Stimulated activated CD8-positive, alpha-beta memory T cell treated with anti-CD3 and anti-CD28 coated beads, Interleukin-4, amount 100 ng/mL, for 1 hour (primary cell): ENCODE data around the gene KCNJ6.

Experiments
- DNase-seq, 2 donors: peaks; one replicate each; pipeline ENCODE4 v3.0.0-alpha.2; 2020; ENCODE audit warnings: low read depth in 2 of 2, low spot score in 1 of 2

Gene KCNJ6

DNA sequence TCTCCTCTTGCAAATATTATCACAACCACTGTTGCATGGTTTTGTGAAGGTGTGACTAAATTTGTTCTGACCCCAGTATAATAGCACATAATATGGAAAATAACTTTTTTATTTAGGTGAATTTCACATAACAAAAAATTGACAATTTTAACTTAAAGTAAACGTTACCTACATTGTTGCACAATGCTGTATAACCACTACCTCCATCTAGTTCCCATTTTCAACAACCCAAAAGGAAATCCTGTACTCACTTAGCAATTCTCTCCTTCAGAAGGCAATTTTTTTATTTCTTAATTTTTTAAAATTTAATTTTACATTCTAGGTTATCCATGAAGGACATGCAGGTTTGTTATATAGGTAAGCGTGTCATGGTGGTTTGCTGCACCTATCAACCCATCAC, 95.2 kb downstream of the KCNJ6 start:
- no peak for DNase-seq

DNA sequence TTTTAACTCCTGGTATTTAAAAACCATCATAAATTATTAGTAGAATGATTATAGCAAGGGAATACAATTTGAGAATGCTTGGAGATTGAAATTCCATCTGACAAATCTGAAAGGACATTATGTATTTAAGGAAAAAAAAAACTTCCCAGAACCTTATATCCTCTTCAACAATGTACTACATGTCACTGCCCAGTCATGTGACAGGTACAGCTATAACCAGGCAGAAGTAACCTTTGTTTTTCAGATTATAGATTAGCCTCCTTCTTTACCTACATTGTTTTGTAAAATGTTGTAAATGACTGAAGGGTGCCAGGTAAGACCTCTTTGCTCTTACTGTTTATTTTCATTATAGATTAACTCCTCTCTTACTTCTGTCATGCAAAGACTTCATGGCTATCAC, 96.9 kb downstream of the KCNJ6 start:
- no peak for DNase-seq

DNA sequence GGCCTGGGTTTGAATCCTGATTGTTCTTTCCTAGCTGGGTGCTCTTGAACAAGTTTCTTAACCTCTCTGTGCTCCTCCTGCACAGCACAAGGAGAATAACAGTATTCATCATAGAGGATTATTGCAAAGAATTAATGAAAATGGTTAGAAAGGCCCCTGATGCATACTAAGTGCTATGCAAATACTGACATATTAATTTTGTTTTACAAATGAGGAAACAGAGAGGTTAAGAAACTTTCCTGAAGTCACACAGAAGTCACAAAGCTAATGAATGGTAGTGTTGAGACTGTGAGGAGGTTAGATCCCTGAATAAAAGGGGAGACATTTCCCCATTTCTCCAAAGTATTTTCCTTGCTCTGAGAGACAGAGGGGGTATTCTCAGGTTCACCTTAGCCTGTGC, 99.0 kb downstream of the KCNJ6 start:
- no peak for DNase-seq

DNA sequence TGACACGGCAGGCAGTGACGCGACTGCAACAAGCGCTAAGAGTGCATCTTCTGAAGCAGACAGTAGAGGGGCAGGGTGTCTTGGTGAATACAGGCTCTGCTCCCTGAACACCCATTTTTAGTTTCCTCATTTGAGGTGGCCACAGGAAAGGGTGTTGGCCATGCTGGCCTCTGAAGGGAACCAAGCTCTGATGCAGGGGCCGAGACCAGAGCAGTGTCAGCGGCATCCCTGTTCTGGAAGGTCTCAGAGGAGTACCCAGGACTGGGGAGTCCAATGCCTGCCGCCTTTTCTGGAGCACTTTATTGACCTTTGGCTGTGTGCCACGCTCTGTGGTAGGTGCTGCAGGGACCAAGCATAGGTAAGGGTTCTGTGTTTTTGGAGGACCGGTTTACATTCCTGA, 100.4 kb downstream of the KCNJ6 start:
- DNase-seq: no peak

DNA sequence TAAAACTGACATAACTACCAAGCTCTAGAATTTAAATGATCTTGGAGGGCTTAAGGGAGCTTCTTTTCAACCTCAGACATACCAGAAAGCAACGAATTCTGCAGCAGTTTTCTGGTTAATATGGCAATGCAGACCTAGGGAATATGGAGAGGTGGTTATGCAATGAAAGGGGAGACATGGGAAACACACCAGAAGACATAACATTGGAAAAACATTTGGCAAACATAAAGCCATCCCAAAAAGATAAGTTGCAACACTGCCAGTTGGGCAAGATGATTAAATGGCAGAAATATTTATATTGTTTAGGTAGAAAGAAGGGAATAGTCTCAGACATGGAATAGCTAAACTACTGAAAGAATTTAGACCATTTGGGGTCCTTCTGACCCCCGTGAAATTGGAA, 104.5 kb downstream of the KCNJ6 start:
- DNase-seq: no peak

DNA sequence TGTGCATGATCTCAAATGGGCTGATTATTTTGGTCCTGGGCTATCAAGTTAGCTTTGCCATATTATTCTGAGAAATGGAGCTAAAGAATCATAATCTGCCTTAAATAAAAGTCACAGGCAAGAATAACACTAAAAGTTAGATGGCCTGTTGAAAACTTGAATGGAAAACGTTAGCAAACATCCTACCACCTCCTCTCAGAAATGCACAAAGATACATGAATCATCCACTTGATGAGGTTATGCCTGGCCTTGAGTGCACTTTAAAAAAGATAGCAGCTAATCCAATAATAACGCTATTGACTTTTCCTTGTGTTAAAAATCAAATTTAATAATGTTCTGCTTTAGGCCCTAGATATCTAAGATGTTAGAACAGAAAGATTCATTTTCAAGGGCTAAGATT, 108.0 kb downstream of the KCNJ6 start:
- no peak for DNase-seq

DNA sequence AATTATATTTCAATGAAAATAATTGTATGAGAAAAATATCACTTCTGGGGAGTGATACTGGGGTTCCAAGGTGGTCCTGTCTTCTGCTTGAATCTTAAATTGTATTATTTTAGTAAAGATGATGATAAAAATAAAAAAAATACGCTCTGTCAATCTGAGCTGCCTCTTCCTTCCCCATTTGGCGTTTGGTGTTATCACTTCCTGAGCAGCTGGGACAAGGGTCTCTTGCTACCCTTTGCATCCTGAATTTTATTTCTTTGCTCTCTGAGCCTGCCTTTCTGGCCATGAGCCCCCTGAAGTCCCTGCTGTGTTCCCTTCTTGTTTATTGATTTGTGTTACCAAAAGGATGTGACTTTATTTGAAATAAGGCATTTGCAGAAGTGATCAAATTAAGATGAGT, 111.0 kb downstream of the KCNJ6 start:
- no peak for DNase-seq

DNA sequence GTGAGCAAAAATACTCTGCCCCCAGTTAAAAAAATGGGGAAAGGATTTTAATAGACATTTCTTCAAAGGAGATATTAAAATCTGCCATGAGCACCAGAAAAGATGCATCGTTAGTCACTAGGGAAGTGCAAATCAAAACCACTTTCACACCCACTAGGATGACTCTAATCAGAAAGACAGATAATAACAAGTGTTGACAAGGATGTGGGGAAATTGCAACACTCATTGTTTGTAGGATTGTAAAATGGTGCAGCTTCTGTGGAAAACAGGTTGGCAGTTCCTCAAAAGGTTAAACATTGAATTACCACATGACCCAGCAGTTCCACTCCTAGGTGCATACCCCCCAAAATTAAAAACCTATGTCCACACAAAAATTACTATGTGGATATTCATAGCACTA, 112.3 kb downstream of the KCNJ6 start:
- DNase-seq: no peak

DNA sequence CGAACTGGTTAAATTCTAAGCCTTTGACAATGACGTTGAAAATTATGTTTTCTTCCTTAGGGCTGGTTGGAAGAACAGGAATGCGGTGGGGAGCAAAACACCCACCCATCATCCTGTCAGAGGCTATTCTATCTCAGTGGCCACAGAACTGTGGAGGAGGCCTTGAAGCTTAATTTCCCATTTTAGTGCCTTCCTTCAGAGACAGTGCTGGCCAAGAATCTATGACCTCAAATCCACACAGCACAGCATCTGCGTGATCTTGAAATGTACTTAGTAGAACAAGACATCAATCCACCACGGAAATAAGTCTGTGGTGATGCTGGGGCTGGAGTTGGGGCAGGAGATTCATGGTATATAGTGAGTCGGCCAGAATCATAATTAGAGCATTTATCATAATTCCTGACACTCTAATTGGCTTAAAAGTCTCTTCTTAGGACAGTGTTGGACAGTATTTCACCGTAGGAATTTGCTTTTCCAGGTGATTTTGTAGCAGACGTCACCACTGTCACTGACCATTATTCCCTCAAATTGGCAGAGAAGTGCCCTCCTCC, 113.1 kb downstream of the KCNJ6 start:
- DNase-seq: no peak

DNA sequence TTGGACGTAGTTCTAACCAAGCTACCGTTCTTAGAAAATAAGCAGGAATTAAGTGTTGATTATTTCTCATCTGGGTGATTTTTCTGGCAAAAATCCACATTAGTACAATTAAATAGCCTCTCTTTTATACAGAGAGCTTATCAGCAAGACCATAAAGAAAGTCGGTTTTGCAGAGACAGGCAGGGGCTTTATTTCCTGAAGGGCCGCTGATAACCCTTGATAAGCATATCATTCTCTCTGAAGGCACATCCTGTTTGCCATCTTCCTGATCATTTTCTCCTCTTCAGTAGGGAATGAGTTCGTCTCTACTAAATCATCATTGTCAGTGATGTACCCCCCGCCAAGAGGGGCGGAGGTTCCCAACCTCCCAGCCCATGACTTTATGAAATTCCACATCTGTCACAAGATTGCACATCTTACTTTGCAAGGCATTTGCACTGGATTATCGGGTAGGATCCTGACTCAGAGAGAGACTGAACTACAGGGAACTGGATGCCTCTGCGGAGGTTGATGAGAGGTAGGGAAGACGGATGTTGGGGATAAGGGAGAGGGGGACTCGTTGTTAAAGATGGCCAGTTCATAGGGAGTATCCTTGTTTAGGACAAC, 115.7 kb downstream of the KCNJ6 start:
- no peak for DNase-seq

DNA sequence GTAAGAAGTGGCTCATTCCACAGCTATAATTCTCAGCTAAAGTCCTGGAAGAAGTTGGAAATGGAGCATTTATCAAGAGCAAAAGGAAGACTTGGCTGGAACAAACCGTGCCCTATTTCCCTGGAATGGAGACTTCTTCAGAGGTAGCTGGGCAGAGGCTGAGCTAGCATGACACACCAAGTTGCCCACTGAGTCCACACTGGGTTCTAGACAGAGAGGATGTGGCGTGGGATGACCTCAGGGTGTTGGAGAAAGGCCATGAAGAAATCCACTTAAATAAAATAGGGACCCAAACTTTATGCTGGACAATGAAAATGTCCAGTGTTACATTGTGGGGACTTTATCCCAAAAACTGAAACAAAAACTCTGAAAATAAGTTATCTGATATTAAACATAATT, 116.2 kb downstream of the KCNJ6 start:
- DNase-seq: no peak

DNA sequence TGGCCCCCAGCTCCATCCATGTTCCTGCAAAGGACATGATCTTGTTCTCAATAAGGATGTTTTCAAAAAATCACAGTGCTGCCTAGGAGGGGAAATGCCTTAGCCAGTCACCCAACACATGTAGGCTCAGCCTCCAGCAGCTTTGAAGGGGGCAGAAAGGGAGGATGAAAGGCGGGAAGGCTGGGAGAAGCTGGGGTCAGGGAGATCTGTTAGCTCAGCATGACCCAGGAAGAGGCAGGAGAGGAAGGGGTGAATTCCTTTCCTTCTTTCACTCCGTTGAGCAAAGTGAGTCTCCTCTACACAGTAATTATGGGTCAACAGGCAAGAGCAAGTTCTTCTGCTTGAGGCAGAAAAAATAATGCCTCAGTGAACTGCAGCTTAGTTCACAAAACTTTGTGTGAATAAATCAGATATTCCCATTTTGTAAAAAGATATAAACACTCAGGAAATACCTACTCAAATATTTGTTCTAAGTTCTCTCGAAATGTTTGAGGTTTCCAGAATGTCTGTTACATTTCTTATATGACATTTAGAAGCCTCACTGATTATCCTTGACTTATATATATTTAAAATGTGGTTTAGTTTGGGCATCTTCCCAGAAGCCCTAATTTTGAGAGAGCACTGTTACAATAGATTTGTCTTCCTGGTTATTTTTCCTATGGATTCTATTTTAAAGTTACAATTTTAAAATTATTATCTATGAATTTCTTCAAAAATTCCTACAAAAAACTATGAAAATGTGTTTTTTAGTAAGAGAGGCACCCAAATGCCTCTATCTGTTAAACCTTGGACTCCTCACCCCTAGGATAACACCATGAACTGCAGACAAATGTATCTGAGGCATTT, 116.8 kb downstream of the KCNJ6 start:
- DNase-seq: no peak

DNA sequence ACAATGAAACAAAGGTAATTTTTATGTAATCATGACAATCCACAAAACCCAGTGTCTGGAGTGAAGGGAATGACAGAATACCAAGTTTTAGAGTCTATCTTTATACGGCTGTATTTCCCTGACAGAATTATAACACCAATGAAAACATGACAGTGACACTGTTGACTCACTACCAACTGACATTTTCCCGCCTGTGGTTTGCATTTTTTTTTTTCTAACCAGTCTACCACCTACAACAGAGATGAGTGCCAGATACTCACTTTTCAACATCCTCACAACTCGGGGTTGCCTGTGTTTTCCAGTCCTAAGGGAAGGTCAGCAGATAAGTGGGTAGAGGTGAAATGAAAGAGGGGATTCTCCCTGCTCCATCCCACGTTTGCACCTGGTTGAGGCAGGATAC, 118.9 kb downstream of the KCNJ6 start:
- no peak for DNase-seq

DNA sequence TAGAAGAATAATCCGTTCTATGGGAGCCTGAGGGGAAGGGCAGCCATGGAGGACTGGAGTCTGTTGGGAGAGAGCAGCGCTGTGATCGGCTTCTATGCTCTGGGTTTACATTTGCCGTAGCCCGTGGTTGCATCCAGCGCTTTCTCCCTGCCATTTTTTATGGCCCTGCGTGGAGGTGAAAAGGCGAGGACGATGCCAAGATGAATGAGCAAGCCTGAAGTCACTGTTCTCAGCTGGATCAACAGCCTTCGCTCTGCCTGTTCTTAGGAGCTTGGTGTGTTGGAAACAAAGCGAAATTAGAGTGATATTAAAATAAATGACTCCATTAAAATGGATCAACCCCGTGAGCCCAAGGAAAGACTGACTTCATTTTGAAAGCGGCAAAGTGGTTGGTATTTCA, 120.2 kb downstream of the KCNJ6 start:
- DNase-seq: no peak

DNA sequence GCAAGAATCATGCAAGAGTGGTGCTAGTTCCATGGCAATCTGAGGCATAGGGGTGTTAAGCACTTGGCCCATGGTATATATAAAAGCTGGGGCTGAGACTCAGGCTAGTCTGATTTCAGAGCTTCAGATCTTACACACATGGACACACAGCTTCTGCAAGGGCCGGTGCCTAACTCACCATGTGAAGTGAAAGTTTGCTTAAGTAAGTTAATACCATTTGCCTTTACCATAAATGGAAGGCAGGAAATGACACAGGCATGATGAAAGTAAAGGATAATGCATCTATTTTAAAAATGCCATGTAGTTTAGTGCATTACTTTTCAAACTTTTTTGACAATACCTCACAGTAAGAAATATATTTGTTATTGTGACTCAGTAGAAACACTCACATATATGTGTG, 122.6 kb downstream of the KCNJ6 start:
- no peak for DNase-seq

DNA sequence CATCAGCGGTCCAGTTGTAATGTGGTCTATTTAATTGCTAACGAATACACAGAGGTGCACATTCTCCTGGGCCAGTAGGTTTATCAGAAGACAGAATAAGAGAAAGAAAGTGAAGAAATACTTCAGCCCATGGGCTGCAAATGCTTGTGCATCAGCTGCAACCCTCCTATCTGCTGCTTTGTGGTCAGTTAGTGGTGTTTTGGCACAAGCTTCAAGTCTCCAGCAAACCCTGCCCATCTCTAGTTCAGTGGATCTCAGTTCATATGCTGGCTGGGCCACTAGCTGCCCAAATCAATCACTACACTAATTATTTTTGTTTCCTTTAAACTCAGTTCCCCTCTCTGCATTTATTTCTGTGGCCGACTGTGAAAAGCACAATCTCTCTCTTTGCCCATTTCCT, 124.2 kb downstream of the KCNJ6 start:
- DNase-seq: no peak

DNA sequence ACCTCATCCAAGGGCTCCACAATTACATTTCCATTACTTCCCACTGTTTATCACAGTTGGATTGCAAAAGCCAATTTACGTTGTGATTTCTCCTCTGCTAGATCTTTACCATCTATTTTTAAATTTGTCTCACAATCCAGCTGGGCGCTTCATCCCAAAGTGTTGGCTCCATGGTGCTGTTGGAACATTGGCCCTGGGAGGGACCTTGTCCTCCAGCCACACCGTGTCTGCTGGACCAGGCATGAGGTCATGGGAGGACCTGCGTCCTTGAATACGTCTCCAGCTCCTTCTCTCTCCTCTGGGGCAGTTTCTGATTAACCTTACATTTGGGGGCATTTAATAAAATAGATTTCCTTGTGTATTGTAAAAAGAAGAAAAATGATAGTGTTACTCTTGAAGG, 125.4 kb downstream of the KCNJ6 start:
- no peak for DNase-seq

DNA sequence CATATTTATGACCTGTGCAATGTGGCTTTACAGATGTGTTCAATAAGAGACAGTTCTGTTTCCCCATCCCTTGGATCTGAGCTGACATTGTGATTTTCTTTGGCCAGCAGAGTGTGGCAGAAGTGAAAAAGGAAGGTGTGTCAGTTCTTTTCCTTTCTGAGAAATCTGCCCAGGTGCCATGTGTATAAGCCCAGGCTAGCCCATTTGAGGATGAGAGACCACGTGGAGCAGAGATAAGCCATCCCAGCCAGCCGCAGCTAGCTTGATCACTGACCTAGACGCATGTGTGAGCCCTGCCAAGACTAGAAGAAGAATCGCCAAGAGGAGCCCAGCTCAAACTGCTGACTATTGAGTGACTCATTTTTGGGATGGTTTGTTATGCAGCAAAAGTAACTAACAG, 127.8 kb downstream of the KCNJ6 start:
- no peak for DNase-seq

DNA sequence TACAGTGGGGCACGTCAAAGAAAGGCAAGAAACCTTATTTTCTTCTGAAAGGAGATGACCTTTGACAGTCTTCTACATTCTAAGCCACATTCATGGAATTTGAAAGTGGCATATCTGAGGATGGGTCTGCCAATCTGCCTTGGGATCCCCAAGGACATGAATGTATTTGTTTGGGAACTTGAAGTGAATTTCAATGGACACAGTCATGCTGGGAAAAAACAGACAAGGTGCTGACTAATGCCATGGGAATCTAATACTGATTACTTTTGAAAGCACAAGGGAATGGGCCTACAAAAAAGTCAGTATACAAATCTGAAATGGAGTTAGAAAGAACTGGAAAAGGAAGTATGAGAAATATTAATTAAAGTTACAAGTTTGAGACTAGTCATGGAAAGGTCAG, 128.8 kb downstream of the KCNJ6 start:
- DNase-seq: no peak

DNA sequence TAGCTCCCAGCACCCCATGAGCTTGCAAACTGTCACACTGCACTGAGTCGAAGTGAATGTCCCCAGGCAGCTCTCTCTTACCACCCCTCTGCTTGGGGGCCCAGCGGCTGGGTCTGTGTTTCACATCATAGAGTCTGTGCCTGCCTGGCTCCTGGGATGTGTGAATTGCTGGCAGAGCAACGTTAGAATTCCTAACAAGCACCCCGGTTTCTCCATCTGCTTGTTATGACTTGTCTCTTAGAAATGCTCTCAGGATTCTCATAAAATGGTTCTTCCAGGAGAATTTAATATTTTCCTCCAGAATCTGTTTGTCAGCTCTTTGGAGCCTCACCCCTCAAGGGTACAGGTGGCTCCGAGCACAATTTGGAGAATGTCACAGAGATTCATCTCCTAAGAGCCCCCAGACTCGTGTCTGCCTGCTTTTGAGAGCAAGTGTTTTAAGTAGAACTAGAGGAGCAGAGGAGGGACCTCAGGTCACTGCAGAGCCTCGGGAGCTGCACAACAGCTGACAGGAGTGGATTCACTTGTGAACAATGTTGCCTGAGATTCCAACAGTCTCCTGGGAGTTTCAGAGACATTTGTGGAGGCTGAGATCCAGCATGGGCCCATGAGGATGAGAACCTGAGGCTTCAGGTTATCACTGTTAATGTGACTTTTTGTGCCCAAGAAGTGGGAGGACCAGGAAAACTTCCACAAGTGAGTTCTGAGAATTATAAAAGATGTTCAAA, 131.5 kb downstream of the KCNJ6 start:
- DNase-seq: no peak

DNA sequence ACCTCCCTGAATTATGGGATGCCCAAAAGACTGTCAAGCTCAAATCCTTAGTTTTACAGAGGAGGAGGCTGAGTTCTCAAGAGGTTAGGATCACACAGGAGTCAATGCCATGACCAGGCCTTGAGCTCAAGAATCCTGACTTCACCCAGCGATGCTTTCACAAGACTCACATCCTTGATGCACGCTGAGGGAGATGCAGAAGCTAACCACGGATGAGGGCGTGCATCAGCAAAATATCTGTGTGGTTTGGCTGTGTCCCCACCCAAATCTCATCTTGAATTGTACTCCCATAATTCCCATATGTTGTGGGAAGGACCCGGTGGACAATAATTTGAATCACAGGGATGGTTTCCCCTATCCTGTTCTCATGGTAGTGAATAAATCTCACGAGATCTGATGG, 133.2 kb downstream of the KCNJ6 start:
- no peak for DNase-seq
